MM.1S (cell line): ENCODE data around the gene GPC5.

Source experiments
- CTCF ChIP-seq: fragments of 300-600 bp; sonication (generic); IDR thresholded peaks from 2 replicates; pipeline ENCODE4 v1.5.1; 2016; ENCODE audit warnings: antibody characterized with exemption, low read length, mixed read lengths
- EZH2 ChIP-seq: fragments of 300-600 bp; sonication (generic); optimal IDR thresholded peaks from 2 replicates; pipeline ENCODE3; 2017; ENCODE audit warnings: low read depth, mild to moderate bottlenecking, antibody characterized with exemption, low read length, mixed read lengths
- EZH2phosphoT487 ChIP-seq: fragments of 300-600 bp; sonication (generic); IDR thresholded peaks from 2 replicates; pipeline ENCODE4 v1.6.1; 2018; ENCODE audit warnings: antibody characterized with exemption, low read length

- no peak for TF ChIP-seq CTCF
- TF ChIP-seq EZH2 = no peak
- no peak for TF ChIP-seq EZH2phosphoT487
Observed at GRCh38 chr13:91565296-91565695, 166.9 kb downstream of the GPC5 start.
